Measurements from ENCODE around the gene CPA1.
A peak's percentile ranks its signal among the peaks of the same experiment; 100 is the strongest.
"Not testable (repeated sequence)": the region's sequence is repeated elsewhere in the genome, so short reads cannot be mapped to it uniquely, and the experiment has no call there.

The CPA1 gene

GRCh38 chr7:130374507-130374906 lies 5.8 kb upstream of the CPA1 start:
- no peak for DNase-seq

GRCh38 chr7:130376461-130376860 lies 3.8 kb upstream of the CPA1 start:
- not testable (repeated sequence) for DNase-seq

- DNase-seq, result no peak
Measured at GRCh38 chr7:130377178-130377577, 3.1 kb upstream of the CPA1 start.

- DNase-seq, result no peak
Measured at GRCh38 chr7:130379019-130379418, 1.3 kb upstream of the CPA1 start.

GRCh38 chr7:130379532-130379920 lies 768 bp upstream of the CPA1 start:
- DNase-seq, result no peak

- DNase-seq, result no peak
Measured at GRCh38 chr7:130380861-130381455, 664 bp downstream of the CPA1 start.

- no peak for DNase-seq
Measured at GRCh38 chr7:130381468-130382312, 1.4 kb downstream of the CPA1 start.

- no peak for DNase-seq
Measured at GRCh38 chr7:130383187-130383980, 3.1 kb downstream of the CPA1 start.

- no peak for DNase-seq
Measured at GRCh38 chr7:130384371-130384801, 4.1 kb downstream of the CPA1 start.

GRCh38 chr7:130384841-130385599 lies 4.7 kb downstream of the CPA1 start:
- no peak for DNase-seq

GRCh38 chr7:130385600-130386066 lies 5.3 kb downstream of the CPA1 start:
- DNase-seq, result no peak

- no peak for DNase-seq
Measured at GRCh38 chr7:130386876-130387275, 6.6 kb downstream of the CPA1 start.

GRCh38 chr7:130387306-130387627 lies 7.0 kb downstream of the CPA1 start:
- DNase-seq, result no peak

- no peak for DNase-seq
Measured at GRCh38 chr7:130387628-130388403, 7.5 kb downstream of the CPA1 start.

GRCh38 chr7:130388671-130389070 lies 8.4 kb downstream of the CPA1 start:
- no peak for DNase-seq

- no peak for DNase-seq
Measured at GRCh38 chr7:130390486-130390885, 10.2 kb downstream of the CPA1 start.

GRCh38 chr7:130393101-130393561 lies 12.8 kb downstream of the CPA1 start:
- DNase-seq, result no peak

- DNase-seq, result no peak
Measured at GRCh38 chr7:130393841-130394411, 13.6 kb downstream of the CPA1 start.

GRCh38 chr7:130394421-130395195 lies 14.3 kb downstream of the CPA1 start:
- peak; percentile 7 for DNase-seq

- DNase-seq, result no peak
Measured at GRCh38 chr7:130395421-130395820, 15.1 kb downstream of the CPA1 start.

GRCh38 chr7:130396109-130396508 lies 15.8 kb downstream of the CPA1 start:
- DNase-seq, result no peak
